HepG2 (cell line): Measurements from ENCODE around the gene CLCN2.

Experiments used
- CTCF ChIP-seq: sonication (generic); formaldehyde crosslinking; IDR thresholded peaks from 2 replicates; pipeline ENCODE4 v1.5.0; 2020; ENCODE audit warnings: mild to moderate bottlenecking, missing genetic modification reagents, moderate library complexity
- ETV6 ChIP-seq: sonication (generic); formaldehyde crosslinking; conservative IDR thresholded peaks from 2 replicates; pipeline ENCODE4 v1.4.0; 2020; ENCODE audit warnings: missing genetic modification reagents
- POLR2AphosphoS5 ChIP-seq: IDR thresholded peaks from 2 replicates; pipeline ENCODE4 v1.6.1; 2012; ENCODE audit warnings: low read depth, low read length
- TP53 ChIP-seq: sonication (generic); formaldehyde crosslinking; conservative IDR thresholded peaks from 2 replicates; pipeline ENCODE4 v1.4.0; 2020; ENCODE audit warnings: missing genetic modification reagents
- TF ChIP-seq, protein P1 (sequence below): sonication (generic); formaldehyde crosslinking; IDR thresholded peaks from 2 replicates; pipeline ENCODE4 v1.9.0; 2021; ENCODE audit warnings: missing genetic modification reagents, mild to moderate bottlenecking, borderline replicate concordance
- TF ChIP-seq, protein P2 (sequence below): sonication (generic); formaldehyde crosslinking; IDR thresholded peaks from 2 replicates; pipeline ENCODE4 v1.4.0; 2020; ENCODE audit warnings: missing genetic modification reagents, borderline replicate concordance

GRCh38 chr3:184355261-184356040, 6.0 kb downstream of the CLCN2 start:
- TF ChIP-seq CTCF (CRISPR knock-in tag) (no peak), TP53 (CRISPR knock-in tag) (no peak), ETV6 (CRISPR knock-in tag) (no peak), POLR2AphosphoS5 (no peak)
- TF ChIP-seq, protein P1, sequence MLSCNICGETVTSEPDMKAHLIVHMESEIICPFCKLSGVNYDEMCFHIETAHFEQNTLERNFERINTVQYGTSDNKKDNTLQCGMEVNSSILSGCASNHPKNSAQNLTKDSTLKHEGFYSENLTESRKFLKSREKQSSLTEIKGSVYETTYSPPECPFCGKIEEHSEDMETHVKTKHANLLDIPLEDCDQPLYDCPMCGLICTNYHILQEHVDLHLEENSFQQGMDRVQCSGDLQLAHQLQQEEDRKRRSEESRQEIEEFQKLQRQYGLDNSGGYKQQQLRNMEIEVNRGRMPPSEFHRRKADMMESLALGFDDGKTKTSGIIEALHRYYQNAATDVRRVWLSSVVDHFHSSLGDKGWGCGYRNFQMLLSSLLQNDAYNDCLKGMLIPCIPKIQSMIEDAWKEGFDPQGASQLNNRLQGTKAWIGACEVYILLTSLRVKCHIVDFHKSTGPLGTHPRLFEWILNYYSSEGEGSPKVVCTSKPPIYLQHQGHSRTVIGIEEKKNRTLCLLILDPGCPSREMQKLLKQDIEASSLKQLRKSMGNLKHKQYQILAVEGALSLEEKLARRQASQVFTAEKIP (CRISPR knock-in tag): no peak
- TF ChIP-seq, protein P2, sequence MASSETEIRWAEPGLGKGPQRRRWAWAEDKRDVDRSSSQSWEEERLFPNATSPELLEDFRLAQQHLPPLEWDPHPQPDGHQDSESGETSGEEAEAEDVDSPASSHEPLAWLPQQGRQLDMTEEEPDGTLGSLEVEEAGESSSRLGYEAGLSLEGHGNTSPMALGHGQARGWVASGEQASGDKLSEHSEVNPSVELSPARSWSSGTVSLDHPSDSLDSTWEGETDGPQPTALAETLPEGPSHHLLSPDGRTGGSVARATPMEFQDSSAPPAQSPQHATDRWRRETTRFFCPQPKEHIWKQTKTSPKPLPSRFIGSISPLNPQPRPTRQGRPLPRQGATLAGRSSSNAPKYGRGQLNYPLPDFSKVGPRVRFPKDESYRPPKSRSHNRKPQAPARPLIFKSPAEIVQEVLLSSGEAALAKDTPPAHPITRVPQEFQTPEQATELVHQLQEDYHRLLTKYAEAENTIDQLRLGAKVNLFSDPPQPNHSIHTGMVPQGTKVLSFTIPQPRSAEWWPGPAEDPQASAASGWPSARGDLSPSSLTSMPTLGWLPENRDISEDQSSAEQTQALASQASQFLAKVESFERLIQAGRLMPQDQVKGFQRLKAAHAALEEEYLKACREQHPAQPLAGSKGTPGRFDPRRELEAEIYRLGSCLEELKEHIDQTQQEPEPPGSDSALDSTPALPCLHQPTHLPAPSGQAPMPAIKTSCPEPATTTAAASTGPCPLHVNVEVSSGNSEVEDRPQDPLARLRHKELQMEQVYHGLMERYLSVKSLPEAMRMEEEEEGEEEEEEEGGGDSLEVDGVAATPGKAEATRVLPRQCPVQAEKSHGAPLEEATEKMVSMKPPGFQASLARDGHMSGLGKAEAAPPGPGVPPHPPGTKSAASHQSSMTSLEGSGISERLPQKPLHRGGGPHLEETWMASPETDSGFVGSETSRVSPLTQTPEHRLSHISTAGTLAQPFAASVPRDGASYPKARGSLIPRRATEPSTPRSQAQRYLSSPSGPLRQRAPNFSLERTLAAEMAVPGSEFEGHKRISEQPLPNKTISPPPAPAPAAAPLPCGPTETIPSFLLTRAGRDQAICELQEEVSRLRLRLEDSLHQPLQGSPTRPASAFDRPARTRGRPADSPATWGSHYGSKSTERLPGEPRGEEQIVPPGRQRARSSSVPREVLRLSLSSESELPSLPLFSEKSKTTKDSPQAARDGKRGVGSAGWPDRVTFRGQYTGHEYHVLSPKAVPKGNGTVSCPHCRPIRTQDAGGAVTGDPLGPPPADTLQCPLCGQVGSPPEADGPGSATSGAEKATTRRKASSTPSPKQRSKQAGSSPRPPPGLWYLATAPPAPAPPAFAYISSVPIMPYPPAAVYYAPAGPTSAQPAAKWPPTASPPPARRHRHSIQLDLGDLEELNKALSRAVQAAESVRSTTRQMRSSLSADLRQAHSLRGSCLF (CRISPR knock-in tag): no peak
